ENCODE measurements around the gene EIF5AL1.

DNA sequence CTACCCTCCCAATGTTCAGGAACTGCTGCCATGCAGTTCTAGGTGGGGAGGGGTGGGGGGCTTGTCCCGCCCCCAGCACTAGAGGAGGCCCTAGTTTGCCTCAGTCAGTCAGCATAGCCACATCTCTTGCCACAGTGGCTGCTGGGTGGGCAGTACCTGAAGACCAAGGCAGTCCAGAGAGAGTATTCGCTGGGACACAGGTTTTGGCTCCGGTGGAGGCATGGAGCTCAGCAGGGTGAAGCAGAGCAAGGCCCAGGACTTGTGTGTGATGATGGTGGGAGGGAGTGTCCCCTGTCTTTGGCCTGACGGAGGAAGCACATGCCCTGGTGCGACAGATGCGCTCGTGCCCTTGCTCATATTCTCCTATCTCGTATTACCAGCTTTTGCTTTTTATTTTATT, 42.2 kb upstream of the EIF5AL1 start:
- TF ChIP-seq POLR2A (IDR thresholded peaks at IDR 0.05): no peak
- TF ChIP-seq, protein P1, sequence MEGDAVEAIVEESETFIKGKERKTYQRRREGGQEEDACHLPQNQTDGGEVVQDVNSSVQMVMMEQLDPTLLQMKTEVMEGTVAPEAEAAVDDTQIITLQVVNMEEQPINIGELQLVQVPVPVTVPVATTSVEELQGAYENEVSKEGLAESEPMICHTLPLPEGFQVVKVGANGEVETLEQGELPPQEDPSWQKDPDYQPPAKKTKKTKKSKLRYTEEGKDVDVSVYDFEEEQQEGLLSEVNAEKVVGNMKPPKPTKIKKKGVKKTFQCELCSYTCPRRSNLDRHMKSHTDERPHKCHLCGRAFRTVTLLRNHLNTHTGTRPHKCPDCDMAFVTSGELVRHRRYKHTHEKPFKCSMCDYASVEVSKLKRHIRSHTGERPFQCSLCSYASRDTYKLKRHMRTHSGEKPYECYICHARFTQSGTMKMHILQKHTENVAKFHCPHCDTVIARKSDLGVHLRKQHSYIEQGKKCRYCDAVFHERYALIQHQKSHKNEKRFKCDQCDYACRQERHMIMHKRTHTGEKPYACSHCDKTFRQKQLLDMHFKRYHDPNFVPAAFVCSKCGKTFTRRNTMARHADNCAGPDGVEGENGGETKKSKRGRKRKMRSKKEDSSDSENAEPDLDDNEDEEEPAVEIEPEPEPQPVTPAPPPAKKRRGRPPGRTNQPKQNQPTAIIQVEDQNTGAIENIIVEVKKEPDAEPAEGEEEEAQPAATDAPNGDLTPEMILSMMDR (IDR thresholded peaks at IDR 0.05): no peak
